Measurements from ENCODE around the gene C8B.

C8B gene

GRCh38 chr1:56954664-56955063 is 11.2 kb downstream of the C8B start:
- 100% methylated on average over 1 of the region's 1 CpG for WGBS
- no peaks in the 10 kb centered on the region for H3K36me3 ChIP-seq (ENCODE audit: insufficient read depth, low read length)
- H3K27ac ChIP-seq (ENCODE audit: low read depth, low read length), result no peak overlapping the region
- no peak overlapping the region for H3K9ac ChIP-seq (ENCODE audit: low read depth, low read length)
- H3K9me3 ChIP-seq (ENCODE audit: insufficient read depth, low read depth, low read length), result no peaks in the 10 kb centered on the region
- H3K4me3 ChIP-seq (ENCODE audit: low read length), result no peak overlapping the region
- no peaks in the 10 kb centered on the region; the same call in 1 of the 2 replicates for H3K4me1 ChIP-seq (ENCODE audit: insufficient read depth, low read length)
- H3K27me3 ChIP-seq (ENCODE audit: insufficient read depth, low read length), result no peaks in the 10 kb centered on the region

GRCh38 chr1:56953386-56953785 is 12.4 kb downstream of the C8B start:
- H3K4me1 ChIP-seq (ENCODE audit: insufficient read depth, low read length), result no peaks in the 10 kb centered on the region
- H3K9me3 ChIP-seq (ENCODE audit: insufficient read depth, low read depth, low read length), result no peaks in the 10 kb centered on the region
- H3K4me3 ChIP-seq (ENCODE audit: low read length), result no peak overlapping the region
- no peaks in the 10 kb centered on the region for H3K36me3 ChIP-seq (ENCODE audit: insufficient read depth, low read length)
- H3K27me3 ChIP-seq (ENCODE audit: insufficient read depth, low read length), result no peaks in the 10 kb centered on the region
- H3K27ac ChIP-seq (ENCODE audit: low read depth, low read length), result no peak overlapping the region
- 74% methylated on average over 5 of the region's 5 CpGs for WGBS
- no peak overlapping the region for H3K9ac ChIP-seq (ENCODE audit: low read depth, low read length)

DNA sequence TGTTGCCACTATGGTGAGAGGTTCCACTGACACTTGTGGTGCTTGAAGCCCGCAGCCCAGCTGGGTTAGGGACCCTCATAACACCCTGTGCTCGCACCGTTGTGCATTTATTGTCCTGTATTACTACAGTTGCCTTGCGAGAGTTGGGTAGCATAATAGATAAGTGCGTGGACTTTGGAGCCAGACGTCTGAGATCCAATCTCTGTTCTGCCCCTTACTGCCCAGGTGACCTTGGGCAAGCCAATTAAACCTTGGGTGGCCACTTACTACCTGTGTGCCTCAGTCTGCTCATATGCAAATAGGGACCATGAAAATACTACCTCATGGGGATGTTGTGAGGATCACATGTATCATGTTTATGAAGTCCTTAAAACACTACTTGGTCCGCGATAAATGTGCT is 13.3 kb downstream of the C8B start:
- WGBS, result 93% methylated on average over 8 of the region's 8 CpGs

DNA sequence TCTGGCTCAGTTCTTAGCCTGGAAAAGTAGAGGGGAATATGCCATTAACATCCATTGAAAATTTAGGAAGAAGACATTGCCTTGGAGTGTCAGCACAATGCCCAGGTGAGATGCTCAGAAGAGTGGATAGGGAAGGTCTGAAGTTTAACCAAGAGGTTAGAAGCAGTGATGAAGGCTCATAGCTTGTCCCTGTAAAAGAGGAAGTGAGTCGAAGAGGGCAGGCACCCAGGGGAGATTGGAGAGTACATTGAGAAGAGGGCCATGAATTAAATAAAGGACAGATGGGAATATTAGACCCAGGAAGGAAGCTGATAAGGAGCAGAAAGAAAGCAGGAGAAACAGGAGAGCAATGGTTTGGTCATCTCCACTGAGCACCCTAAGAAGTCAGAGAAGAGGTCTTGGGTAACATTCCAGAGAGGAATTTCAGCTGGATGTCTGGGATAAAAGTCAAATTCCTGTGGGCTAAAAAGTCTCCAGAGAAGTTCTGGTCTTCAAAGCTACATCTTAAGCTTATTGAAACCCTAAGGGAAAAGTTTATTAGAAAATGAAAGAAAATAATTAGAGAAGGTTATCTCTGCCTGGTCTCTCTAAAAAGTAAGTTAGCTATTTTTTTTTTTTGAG is 17.3 kb downstream of the C8B start:
- WGBS, result 91% methylated on average over 1 of the region's 1 CpG
- Histone ChIP-seq H3K4me1 (ENCODE audit: insufficient read depth, low read length) (no peaks in the 10 kb centered on the region), H3K36me3 (ENCODE audit: insufficient read depth, low read length) (no peaks in the 10 kb centered on the region), H3K27ac (ENCODE audit: low read depth, low read length) (no peak overlapping the region), H3K9ac (ENCODE audit: low read depth, low read length) (no peak overlapping the region), H3K4me3 (ENCODE audit: low read length) (no peak overlapping the region), H3K27me3 (ENCODE audit: insufficient read depth, low read length) (no peaks in the 10 kb centered on the region; the same call in 1 of the 2 replicates), H3K9me3 (ENCODE audit: insufficient read depth, low read depth, low read length) (no peaks in the 10 kb centered on the region)

More for the DNA sequence above, 13.3 kb downstream of the C8B start:
- no peaks in the 10 kb centered on the region for H3K4me1 ChIP-seq (ENCODE audit: insufficient read depth, low read length)
- no peaks in the 10 kb centered on the region for H3K9me3 ChIP-seq (ENCODE audit: insufficient read depth, low read depth, low read length)
- no peaks in the 10 kb centered on the region for H3K36me3 ChIP-seq (ENCODE audit: insufficient read depth, low read length)
- H3K4me3 ChIP-seq (ENCODE audit: low read length), result no peak overlapping the region
- no peak overlapping the region for H3K9ac ChIP-seq (ENCODE audit: low read depth, low read length)
- no peak overlapping the region for H3K27ac ChIP-seq (ENCODE audit: low read depth, low read length)
- no peaks in the 10 kb centered on the region for H3K27me3 ChIP-seq (ENCODE audit: insufficient read depth, low read length)

- Histone ChIP-seq H3K4me1 (ENCODE audit: insufficient read depth, low read length) (peaks cover 11% of the 10 kb centered on the region), H3K4me3 (ENCODE audit: low read length) (no peak overlapping the region), H3K36me3 (ENCODE audit: insufficient read depth, low read length) (no peaks in the 10 kb centered on the region), H3K9me3 (ENCODE audit: insufficient read depth, low read depth, low read length) (no peaks in the 10 kb centered on the region), H3K9ac (ENCODE audit: low read depth, low read length) (no peak overlapping the region), H3K27ac (ENCODE audit: low read depth, low read length) (no peak overlapping the region), H3K27me3 (ENCODE audit: insufficient read depth, low read length) (peaks cover 18% of the 10 kb centered on the region; the same call in 1 of the 2 replicates)
- no CpG with 5 or more reads among the region's 1 CpG for WGBS
Observed at GRCh38 chr1:56940039-56940438, 25.8 kb downstream of the C8B start.

- Histone ChIP-seq H3K27ac (ENCODE audit: low read depth, low read length) (no peak overlapping the region), H3K9ac (ENCODE audit: low read depth, low read length) (no peak overlapping the region), H3K9me3 (ENCODE audit: insufficient read depth, low read depth, low read length) (no peaks in the 10 kb centered on the region), H3K4me3 (ENCODE audit: low read length) (no peak overlapping the region), H3K27me3 (ENCODE audit: insufficient read depth, low read length) (peaks cover 18% of the 10 kb centered on the region; the same call in 1 of the 2 replicates), H3K4me1 (ENCODE audit: insufficient read depth, low read length) (peaks cover 17% of the 10 kb centered on the region), H3K36me3 (ENCODE audit: insufficient read depth, low read length) (no peaks in the 10 kb centered on the region)
- 70% methylated on average over 2 of the region's 2 CpGs for WGBS
Observed at GRCh38 chr1:56939209-56939608, 26.6 kb downstream of the C8B start.

DNA sequence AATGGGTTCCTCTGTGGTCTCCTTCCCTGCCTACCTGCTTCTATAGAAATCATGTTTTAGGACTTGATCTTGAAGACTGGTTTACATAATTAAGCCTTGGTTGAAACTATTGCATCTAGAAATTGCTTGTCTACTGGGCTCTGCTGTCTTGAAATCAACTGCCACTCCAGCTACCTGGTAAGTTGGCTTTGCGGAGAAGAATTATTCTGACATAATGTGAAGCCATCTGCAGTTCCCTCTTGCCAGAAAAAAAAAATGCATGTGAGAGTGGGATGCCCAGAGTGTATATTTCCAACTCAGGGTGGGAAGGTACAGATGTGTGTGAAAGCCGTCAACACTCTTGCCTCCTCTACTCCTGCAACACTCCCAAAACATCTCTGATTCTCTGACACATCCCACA is 27.2 kb downstream of the C8B start:
- Histone ChIP-seq H3K36me3 (ENCODE audit: insufficient read depth, low read length) (no peaks in the 10 kb centered on the region), H3K27me3 (ENCODE audit: insufficient read depth, low read length) (peaks cover 21% of the 10 kb centered on the region; the same call in 1 of the 2 replicates), H3K27ac (ENCODE audit: low read depth, low read length) (no peak overlapping the region), H3K9me3 (ENCODE audit: insufficient read depth, low read depth, low read length) (no peaks in the 10 kb centered on the region), H3K4me1 (ENCODE audit: insufficient read depth, low read length) (peaks cover 17% of the 10 kb centered on the region), H3K4me3 (ENCODE audit: low read length) (no peak overlapping the region), H3K9ac (ENCODE audit: low read depth, low read length) (no peak overlapping the region)
- WGBS, result 98% methylated on average over 2 of the region's 2 CpGs

DNA sequence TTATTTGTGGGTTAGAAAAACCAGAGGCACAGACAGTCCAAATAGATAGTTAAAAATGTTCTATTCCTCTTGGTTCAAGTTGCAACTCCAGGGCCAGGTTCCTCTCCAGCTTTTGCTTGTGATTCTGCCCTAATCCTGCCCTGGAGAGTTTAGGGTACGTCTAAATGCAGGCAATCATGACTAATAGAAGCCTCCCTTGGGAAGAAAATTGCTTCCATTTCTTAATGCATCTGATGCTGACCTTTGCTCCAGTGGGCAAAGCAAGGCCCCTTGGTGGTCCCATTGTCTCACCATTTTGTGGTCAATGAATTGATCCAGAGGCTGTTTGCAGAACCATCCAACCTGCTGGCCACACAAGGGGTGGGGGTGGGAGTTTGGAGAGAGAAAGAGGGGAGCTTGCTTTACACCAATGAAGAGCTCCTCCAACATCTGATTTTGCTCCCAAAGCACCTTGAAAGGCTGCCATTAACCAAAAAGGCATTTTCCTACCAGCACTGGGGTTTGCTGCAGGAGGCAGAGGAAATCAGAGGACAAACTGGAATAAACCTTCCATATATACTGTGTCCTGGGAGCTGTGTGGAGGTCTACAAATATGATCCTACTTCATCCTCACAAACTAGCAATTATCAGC is 31.3 kb downstream of the C8B start:
- H3K9ac ChIP-seq (ENCODE audit: low read depth, low read length), result no peak overlapping the region
- no peaks in the 10 kb centered on the region for H3K36me3 ChIP-seq (ENCODE audit: insufficient read depth, low read length)
- H3K27me3 ChIP-seq (ENCODE audit: insufficient read depth, low read length), result peaks cover 28% of the 10 kb centered on the region; the same call in 1 of the 2 replicates
- H3K4me1 ChIP-seq (ENCODE audit: insufficient read depth, low read length), result peaks cover 28% of the 10 kb centered on the region
- H3K27ac ChIP-seq (ENCODE audit: low read depth, low read length), result no peak overlapping the region
- no peak overlapping the region for H3K4me3 ChIP-seq (ENCODE audit: low read length)
- H3K9me3 ChIP-seq (ENCODE audit: insufficient read depth, low read depth, low read length), result no peaks in the 10 kb centered on the region
- WGBS, result 7% methylated on average over 1 of the region's 1 CpG

GRCh38 chr1:56933606-56934005 is 32.2 kb downstream of the C8B start:
- H3K9ac ChIP-seq (ENCODE audit: low read depth, low read length), result no peak overlapping the region
- H3K9me3 ChIP-seq (ENCODE audit: insufficient read depth, low read depth, low read length), result no peaks in the 10 kb centered on the region
- no peak overlapping the region for H3K27ac ChIP-seq (ENCODE audit: low read depth, low read length)
- 100% methylated on average over 1 of the region's 2 CpGs for WGBS
- H3K36me3 ChIP-seq (ENCODE audit: insufficient read depth, low read length), result no peaks in the 10 kb centered on the region
- peaks cover 27% of the 10 kb centered on the region; the same call in 1 of the 2 replicates for H3K27me3 ChIP-seq (ENCODE audit: insufficient read depth, low read length)
- peaks cover 23% of the 10 kb centered on the region for H3K4me1 ChIP-seq (ENCODE audit: insufficient read depth, low read length)
- no peak overlapping the region for H3K4me3 ChIP-seq (ENCODE audit: low read length)

DNA sequence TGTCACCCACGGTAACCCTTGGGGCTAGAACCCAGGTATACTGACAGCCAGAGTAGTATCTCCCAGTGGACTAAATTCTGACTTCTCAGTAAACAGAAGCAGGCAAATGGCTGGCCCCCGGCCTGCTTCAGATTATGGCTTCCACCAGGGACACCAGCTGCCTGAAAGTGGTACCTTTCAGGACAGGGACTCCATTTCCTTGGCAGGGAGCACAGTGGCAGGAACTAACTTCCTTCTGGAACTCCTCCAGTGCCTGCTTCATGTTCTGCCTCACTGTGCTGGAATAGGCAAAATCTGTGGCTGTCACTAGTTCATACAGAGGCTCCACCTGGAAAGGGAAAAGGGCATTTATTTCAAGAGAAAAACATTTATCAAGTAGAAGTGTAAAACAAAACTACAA is 32.7 kb downstream of the C8B start:
- no peaks in the 10 kb centered on the region for H3K9me3 ChIP-seq (ENCODE audit: insufficient read depth, low read depth, low read length)
- no peaks in the 10 kb centered on the region for H3K36me3 ChIP-seq (ENCODE audit: insufficient read depth, low read length)
- no peak overlapping the region for H3K4me3 ChIP-seq (ENCODE audit: low read length)
- peaks cover 23% of the 10 kb centered on the region for H3K4me1 ChIP-seq (ENCODE audit: insufficient read depth, low read length)
- no peak overlapping the region for H3K27ac ChIP-seq (ENCODE audit: low read depth, low read length)
- peaks cover 24% of the 10 kb centered on the region; the same call in 1 of the 2 replicates for H3K27me3 ChIP-seq (ENCODE audit: insufficient read depth, low read length)
- whole genome bisulfite sequencing, result 94% methylated on average over 2 of the region's 2 CpGs
- H3K9ac ChIP-seq (ENCODE audit: low read depth, low read length), result no peak overlapping the region

DNA sequence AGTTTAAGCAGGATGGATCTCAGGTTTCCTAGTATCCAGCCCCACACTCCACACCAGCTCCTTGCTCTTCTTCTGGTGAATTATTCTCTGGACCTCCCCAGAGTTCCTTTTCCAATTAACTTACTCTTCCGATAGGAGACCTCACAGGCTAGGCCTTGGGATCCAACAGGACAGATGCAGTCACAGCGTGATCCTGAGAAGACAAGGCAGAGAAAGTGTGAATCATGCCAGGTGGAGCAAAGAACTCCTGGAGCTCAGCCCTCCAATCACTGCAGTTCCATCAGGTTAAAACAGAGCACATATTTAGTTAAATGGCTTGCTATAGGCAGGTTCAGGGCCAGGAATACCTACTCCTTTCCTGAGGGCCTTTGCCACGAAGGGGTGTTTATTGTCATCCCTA is 34.1 kb downstream of the C8B start:
- Histone ChIP-seq H3K4me3 (ENCODE audit: low read length) (no peak overlapping the region), H3K36me3 (ENCODE audit: insufficient read depth, low read length) (no peaks in the 10 kb centered on the region), H3K27me3 (ENCODE audit: insufficient read depth, low read length) (peaks cover 17% of the 10 kb centered on the region; the same call in 1 of the 2 replicates), H3K9me3 (ENCODE audit: insufficient read depth, low read depth, low read length) (no peaks in the 10 kb centered on the region), H3K27ac (ENCODE audit: low read depth, low read length) (no peak overlapping the region), H3K4me1 (ENCODE audit: insufficient read depth, low read length) (peaks cover 23% of the 10 kb centered on the region), H3K9ac (ENCODE audit: low read depth, low read length) (no peak overlapping the region)
- 86% methylated on average over 3 of the region's 3 CpGs for WGBS

Data from HUES64 (cell line).